Keratinocyte (primary cell): ENCODE results near the gene TMED7.

ENCODE experiments used
- EZH2 ChIP-seq: IDR thresholded peaks from one replicate; pipeline ENCODE4 v1.6.1; 2012; ENCODE audit warnings: inconsistent platforms, mild to moderate bottlenecking, low read length, moderate library complexity
- TF ChIP-seq, protein P1 (sequence below), 3 experiments: IDR thresholded peaks in 1 of 3; conservative IDR thresholded peaks in 1 of 3; optimal IDR thresholded peaks in 1 of 3; 2 replicates in 2 of 3; 3 replicates in 1 of 3; pipeline versions ENCODE3 to v1.5.1; 2011; ENCODE audit warnings: low read length in 3 of 3, mild to moderate bottlenecking in 3 of 3, moderate library complexity in 2 of 3, control low read depth in 1 of 3, inconsistent platforms in 1 of 3; ENCODE audit not compliant: insufficient read depth in 2 of 3; ENCODE audit errors: extremely low read depth in 1 of 3

DNA sequence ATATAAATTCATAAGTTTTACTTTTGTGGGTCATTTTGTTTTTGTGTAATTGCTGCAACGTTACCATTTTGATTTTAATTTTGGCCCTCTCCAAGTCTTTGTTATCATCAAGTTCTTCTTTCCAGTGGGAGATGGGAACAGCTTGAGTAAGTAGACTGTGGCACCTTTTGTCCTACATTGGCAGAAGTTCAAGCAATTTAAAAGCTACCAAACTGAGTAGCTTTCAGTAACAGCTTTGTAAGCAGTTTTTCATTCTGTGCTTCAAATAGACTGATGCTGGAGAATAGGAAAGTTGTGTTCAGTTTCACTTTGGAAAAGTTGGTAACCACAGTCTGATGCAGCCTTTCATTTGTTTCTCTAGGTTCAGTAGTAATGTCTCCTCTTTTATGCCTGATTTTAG, 47.8 kb upstream of the TMED7 start:
- TF ChIP-seq, protein P1, sequence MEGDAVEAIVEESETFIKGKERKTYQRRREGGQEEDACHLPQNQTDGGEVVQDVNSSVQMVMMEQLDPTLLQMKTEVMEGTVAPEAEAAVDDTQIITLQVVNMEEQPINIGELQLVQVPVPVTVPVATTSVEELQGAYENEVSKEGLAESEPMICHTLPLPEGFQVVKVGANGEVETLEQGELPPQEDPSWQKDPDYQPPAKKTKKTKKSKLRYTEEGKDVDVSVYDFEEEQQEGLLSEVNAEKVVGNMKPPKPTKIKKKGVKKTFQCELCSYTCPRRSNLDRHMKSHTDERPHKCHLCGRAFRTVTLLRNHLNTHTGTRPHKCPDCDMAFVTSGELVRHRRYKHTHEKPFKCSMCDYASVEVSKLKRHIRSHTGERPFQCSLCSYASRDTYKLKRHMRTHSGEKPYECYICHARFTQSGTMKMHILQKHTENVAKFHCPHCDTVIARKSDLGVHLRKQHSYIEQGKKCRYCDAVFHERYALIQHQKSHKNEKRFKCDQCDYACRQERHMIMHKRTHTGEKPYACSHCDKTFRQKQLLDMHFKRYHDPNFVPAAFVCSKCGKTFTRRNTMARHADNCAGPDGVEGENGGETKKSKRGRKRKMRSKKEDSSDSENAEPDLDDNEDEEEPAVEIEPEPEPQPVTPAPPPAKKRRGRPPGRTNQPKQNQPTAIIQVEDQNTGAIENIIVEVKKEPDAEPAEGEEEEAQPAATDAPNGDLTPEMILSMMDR (optimal IDR thresholded peaks at IDR 0.05 in 1 of 3, IDR thresholded peaks at IDR 0.05 in 1 of 3, conservative IDR thresholded peaks at IDR 0.05 in 1 of 3; ENCODE audit: extremely low read depth in 1 of 3, insufficient read depth in 2 of 3, low read length in 3 of 3): no peak
- TF ChIP-seq EZH2: no peak
